Measurements from ENCODE around the gene MIS18A.
"Not testable (repeated sequence)": the region's sequence is repeated elsewhere in the genome, so short reads cannot be mapped to it uniquely, and the experiment has no call there.

Gene MIS18A

DNA sequence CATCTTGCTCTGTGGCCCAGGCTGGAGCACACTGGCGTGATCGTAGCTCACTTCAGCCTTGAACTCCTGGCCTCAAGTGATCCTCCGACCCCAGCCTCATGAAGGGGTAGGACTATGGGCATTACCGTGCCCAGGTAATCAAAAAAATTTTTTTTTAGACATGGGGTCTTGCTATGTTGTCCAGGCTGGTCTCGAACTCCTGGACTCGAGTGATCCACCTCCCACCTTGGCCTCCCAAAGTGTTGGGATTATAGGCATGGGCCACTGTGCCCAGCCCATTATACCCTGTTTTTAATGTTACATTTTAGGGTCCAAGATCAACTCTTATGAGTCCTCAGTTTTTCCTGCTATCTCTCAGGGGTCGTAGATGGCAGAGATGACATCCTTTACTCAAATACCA is 26.1 kb upstream of the MIS18A start:
- DNase-seq (ENCODE audit: low read depth in 2 of 2): no peak

GRCh38 chr21:32303385-32303784 is 24.5 kb upstream of the MIS18A start:
- DNase-seq (ENCODE audit: low read depth in 2 of 2): no peak

DNA sequence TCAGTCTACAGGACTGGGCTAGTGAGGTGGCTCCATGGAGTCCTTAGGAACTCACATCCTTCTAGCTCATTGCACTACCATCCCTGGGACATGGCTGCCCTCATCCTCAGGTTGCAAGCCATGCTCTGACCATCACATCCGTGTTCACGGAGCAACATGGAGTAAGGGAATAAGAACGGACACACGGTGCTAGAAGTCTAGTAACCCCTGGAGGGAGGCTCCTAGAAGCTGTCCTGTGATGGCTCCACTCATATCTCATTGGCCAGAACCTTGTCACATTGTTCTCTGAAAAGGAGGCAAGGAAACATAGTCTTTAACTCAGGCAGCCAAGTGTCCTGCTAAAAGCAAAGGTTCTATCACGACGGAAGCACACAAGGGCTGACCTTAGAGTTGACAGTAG is 23.7 kb upstream of the MIS18A start:
- no peak for DNase-seq (ENCODE audit: low read depth in 2 of 2)

GRCh38 chr21:32301596-32301995 is 22.7 kb upstream of the MIS18A start:
- DNase-seq (ENCODE audit: low read depth in 2 of 2): no peak

GRCh38 chr21:32300117-32300681 is 21.4 kb upstream of the MIS18A start:
- no peak for DNase-seq (ENCODE audit: low read depth in 2 of 2)

DNA sequence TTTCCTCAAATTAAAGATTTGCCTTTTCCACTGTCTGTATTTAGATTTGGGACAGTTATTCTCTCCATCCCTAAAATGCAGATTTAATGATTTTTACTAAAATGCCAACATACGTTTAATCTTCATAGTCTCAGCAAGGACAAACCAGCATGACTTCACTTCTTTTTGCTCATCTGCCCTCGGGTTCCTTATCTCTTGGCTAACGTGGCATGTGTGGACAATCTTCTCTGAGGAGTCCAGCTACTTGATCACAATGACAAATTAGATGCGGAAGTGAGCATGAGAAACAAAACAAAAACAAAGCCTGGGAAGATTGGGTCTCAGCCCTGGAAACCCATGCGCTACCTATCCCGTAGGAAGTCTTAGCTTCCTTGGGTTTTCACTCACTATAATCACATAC is 20.8 kb upstream of the MIS18A start:
- no peak for DNase-seq (ENCODE audit: low read depth in 2 of 2)

- DNase-seq (ENCODE audit: low read depth in 2 of 2): no peak
Observed at GRCh38 chr21:32298658-32299081, 19.8 kb upstream of the MIS18A start, which contains the start of gene MRAP. Gene MRAP (plus strand): TSS chr21:32298855. CDS start chr21:32298972, 117 bp downstream.

DNA sequence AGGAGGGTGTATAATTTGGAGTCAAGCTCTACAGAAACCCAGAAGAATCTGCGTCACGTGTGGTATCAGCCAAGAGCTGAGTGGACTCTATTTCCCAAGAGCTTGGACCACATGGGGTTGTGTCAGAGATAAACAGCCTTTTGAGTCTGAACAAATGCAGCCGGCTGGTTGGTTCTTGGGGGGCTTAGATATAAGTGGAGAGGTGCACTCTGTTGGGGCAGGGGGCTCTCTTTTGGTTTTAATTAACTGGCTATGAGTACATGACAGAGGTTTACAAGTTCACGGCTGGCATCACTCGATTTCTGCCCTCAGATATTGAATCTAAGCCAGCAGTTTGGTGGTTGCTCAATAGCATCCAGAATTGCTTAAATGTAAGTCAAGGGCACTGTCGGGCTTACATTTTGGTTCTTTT is 19.3 kb upstream of the MIS18A start:
- no peak for DNase-seq (ENCODE audit: low read depth in 2 of 2)

DNA sequence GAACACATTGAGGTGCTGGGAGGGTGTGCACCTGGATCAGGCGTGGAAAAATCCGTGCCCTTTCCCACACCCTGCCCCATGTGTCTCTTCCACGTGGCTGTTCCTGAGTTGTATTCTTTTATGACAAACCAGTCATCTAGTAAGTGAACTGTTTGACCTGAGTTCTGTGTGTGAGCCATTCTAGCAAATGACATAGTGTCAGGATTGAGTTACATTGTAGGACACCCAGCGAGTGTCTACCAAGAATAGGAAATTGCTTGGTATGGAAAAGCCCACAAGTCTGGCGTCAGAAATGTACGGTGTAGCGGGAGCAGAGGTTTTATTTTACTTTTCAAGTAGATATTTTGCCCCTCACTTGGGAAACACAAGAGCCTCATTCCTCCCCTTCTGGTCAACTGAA is 18.6 kb upstream of the MIS18A start:
- no peak for DNase-seq (ENCODE audit: low read depth in 2 of 2)

- DNase-seq (ENCODE audit: low read depth in 2 of 2): no peak
Observed at GRCh38 chr21:32285476-32285875, 6.6 kb upstream of the MIS18A start.

DNA sequence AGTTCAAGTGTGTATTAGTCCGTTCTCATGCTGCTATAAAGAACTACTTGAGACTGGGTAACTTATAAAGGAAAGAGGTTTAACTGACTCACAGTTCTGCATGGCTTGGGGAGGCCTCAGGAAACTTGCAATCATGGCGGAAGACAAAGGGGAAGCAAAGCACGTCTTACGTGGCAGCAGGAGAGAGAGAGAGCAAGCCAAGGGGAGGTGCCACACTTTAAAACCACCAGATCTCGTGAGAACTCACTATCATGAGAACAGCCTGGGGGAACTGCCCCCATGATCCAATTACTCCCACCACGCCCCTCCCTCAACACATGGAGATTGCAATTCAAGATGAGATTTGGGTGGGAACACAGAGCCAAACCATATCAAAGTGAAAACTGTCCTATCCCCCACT is 4.1 kb upstream of the MIS18A start:
- DNase-seq (ENCODE audit: low read depth in 2 of 2): no peak

DNA sequence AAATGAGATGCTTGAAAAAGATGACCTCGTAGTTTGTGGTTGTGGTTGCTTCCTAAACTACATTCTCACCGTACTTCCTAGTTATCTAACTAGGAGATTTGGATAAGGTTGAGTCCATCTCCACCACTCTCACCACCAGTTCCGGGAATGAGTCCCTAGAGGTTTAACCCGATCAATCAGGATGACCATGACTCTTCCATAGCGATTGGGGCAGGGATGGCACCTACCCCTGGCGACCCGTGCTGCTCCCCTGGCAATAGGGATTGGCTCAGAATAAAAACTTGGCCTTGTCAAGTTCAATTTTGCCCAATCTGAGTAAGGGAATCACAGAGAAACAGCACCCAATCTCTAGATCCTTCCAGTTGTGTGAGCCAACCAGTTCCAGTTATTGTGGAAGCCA is 2.7 kb upstream of the MIS18A start:
- no peak for DNase-seq (ENCODE audit: low read depth in 2 of 2)

- DNase-seq (ENCODE audit: low read depth in 2 of 2): no peak
Observed at GRCh38 chr21:32279377-32279680, 480 bp upstream of the MIS18A start.

- no peak for DNase-seq (ENCODE audit: low read depth in 2 of 2)
Observed at GRCh38 chr21:32278103-32278502, 746 bp downstream of the MIS18A start.

DNA sequence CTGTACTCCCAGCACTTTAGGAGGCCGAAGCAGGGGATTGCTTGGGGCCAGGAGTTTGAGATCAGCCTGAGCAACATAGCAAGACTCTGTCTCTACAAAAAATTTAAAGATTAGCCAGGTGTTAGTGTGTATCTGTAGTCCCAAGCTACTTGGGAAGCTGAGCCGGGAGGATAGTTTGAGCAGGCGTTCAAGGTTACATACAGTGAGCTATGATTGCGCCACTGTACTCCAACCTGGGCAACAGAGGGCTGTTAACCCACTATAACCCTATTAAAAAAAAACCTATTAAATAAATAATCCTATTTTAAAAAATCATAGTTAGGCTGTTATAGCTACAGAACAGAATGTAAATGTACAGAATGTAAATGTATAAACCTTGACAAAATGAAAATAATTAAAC is 2.2 kb downstream of the MIS18A start:
- no peak for DNase-seq (ENCODE audit: low read depth in 2 of 2)

- no peak for DNase-seq (ENCODE audit: low read depth in 2 of 2)
Observed at GRCh38 chr21:32270748-32271147, 8.1 kb downstream of the MIS18A start.

- not testable (repeated sequence) for DNase-seq (ENCODE audit: low read depth in 2 of 2)
Observed at GRCh38 chr21:32265321-32265720, 13.5 kb downstream of the MIS18A start.

DNA sequence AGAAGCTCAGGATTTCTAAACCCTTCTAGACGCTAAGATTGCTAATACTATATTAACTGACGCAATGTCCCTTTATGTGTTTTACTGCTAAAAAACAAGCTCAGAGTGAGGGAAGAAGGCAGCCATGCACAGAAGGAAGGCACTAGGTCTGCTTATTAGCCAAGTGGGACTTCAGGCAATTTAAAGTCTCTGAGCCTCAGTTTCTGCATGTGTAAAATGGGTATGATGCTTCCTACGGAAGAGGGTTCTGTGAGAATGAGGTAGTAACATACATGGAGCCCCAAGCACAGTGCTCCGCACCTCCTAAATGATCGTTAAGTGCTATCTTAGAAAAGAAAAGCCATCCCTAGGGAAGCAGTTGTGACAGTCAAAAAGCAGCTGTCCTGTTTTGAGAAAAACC is 16.9 kb downstream of the MIS18A start:
- DNase-seq (ENCODE audit: low read depth in 2 of 2): no peak

GRCh38 chr21:32260130-32260529 is 18.7 kb downstream of the MIS18A start:
- no peak for DNase-seq (ENCODE audit: low read depth in 2 of 2)

- DNase-seq (ENCODE audit: low read depth in 2 of 2): not testable (repeated sequence)
Observed at GRCh38 chr21:32258786-32259048, 20.1 kb downstream of the MIS18A start.

DNA sequence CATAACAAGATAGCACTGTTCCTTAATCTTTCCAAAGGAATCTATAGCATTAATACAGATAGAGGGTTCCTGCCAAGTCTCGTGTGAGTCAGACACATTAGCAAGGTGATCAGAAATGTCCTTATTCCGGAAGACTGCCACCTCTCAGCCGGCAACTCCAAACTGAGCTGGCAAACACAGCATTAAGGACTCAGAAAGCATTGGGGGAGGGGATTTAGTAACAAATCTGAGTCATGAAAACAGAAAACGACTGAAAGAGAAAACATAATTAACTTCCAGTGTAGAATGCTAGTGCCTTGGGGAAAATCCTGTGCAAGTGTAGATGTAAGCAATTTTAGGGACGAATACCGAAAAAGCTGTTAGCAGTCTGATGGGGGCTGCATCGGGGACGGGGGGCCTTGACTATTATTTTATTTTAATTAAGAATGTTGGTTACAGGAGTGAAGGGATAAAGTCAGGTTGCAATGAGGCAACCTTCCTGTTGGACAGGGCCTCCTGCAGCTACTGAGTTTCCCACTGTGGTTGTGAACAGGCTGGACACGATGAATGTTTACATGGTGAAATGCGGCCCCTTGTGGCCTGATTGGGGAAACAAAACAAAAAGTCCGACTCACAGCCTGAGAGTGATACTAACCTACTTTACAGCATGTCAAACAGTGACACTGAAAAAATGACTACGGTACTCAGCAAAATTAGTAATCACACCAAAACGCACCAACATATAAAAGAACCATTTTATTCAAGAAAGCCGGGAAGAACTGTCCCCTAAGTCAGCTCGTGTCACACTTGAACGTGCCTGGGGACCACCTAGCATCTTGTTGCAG is 20.7 kb downstream of the MIS18A start:
- peak; percentile 63 for DNase-seq (ENCODE audit: low read depth in 2 of 2)

- peak; percentile 72 to 74 for DNase-seq (ENCODE audit: low read depth in 2 of 2)
Observed at GRCh38 chr21:32256873-32257620, 21.8 kb downstream of the MIS18A start.

DNA sequence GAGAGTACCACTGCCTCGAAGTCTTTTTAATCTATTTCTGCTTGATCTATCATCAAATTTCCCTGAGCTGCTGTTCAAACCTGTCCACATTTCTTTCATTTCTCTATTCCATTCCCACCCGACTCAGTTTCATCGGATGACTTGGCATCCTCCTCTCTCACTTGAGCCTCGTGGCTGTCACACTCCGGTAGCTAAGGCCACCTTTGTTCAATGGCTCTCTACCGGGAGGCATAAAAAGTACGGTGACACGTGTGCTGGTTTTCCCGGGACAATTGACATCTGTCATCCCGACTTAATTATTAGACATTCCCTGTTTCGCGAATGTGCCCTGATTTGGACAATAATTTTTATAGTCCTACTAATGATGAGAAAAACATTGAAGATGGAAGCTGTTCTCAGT is 22.6 kb downstream of the MIS18A start:
- DNase-seq (ENCODE audit: low read depth in 2 of 2): no peak

Data from fibroblast of skin of left quadriceps (primary cell).